HEK293T (cell line): ENCODE results near the gene NKTR.

Experiments used
- CTBP1 ChIP-seq: fragments of 450-650 bp; IDR thresholded peaks from 2 replicates; pipeline ENCODE4 v1.6.1; 2016; ENCODE audit warnings: borderline replicate concordance
- ELF4 ChIP-seq: fragments of 450-650 bp; IDR thresholded peaks from 2 replicates; pipeline ENCODE4 v1.6.1; 2017; ENCODE audit warnings: antibody characterized with exemption
- FOXA1 ChIP-seq: fragments of 450-650 bp; IDR thresholded peaks from 2 replicates; pipeline ENCODE4 v1.6.1; 2016; ENCODE audit warnings: mild to moderate bottlenecking
- HDGF ChIP-seq: fragments of 450-650 bp; IDR thresholded peaks from 2 replicates; pipeline ENCODE4 v1.6.1; 2017; ENCODE audit warnings: antibody characterized with exemption, borderline replicate concordance
- LEF1 ChIP-seq: fragments of 450-650 bp; IDR thresholded peaks from 2 replicates; pipeline ENCODE4 v1.6.1; 2017; ENCODE audit warnings: mild to moderate bottlenecking, borderline replicate concordance
- NFRKB ChIP-seq: fragments of 450-650 bp; IDR thresholded peaks from 2 replicates; pipeline ENCODE4 v1.6.1; 2016; ENCODE audit warnings: mild to moderate bottlenecking, moderate library complexity
- PKNOX1 ChIP-seq: fragments of 450-650 bp; IDR thresholded peaks from 2 replicates; pipeline ENCODE4 v1.6.1; 2016
- SP1 ChIP-seq: fragments of 450-650 bp; IDR thresholded peaks from 2 replicates; pipeline ENCODE4 v1.6.1; 2017
- SUZ12 ChIP-seq: fragments of 450-650 bp; IDR thresholded peaks from 2 replicates; pipeline ENCODE4 v1.6.1; 2016; ENCODE audit warnings: mild to moderate bottlenecking

- TF ChIP-seq ELF4 (no peak), HDGF (no peak), FOXA1 (no peak), CTBP1 (no peak), SP1 (no peak), PKNOX1 (no peak), SUZ12 (no peak), NFRKB (no peak), LEF1 (no peak)
Observed at GRCh38 chr3:42657675-42658074, 57.2 kb downstream of the NKTR start.
